Measurements from ENCODE around the gene STARD5. TPM values are rescaled to one million over a fixed set of nuclear protein-coding genes. Genes with fewer than 3 reads are reported as not detected.

The STARD5 gene
- total and polyA plus RNA-seq, 2 of the 8 experiments (the other 6 are each of a cell fraction or from before 2014, with no cell fraction given): 5.5 to 10.4 TPM

GRCh38 chr15:81326466-81327212 lies 2.7 kb upstream of the STARD5 start (continued):
- no peak for TF ChIP-seq CHD7 (IDR thresholded peaks at IDR 0.05; ENCODE audit: insufficient replicate concordance, low read length)

Data from H1 (cell line).